Esophagus muscularis mucosa (tissue), 4 donors: ENCODE results near the gene CCDC88C.

Experiments used
- CTCF ChIP-seq, 3 experiments: fragments of 200-600 bp in 2 of 3; fragments of 450-650 bp in 1 of 3; sonication (generic) in 2 of 3; IDR thresholded peaks; one replicate each; pipeline ENCODE4 v1.5.1; 2017 to 2019; ENCODE audit warnings: antibody characterized with exemption in 3 of 3, mild to moderate bottlenecking in 2 of 3, moderate library complexity in 1 of 3
- EP300 ChIP-seq: sonication (generic); formaldehyde crosslinking; IDR thresholded peaks from one replicate; pipeline ENCODE4 v1.6.1; 2017; ENCODE audit warnings: antibody characterized with exemption
- POLR2A ChIP-seq: fragments of 450-650 bp; IDR thresholded peaks from one replicate; pipeline ENCODE4 v1.6.1; 2017; ENCODE audit warnings: antibody characterized with exemption, moderate library complexity, mild to moderate bottlenecking, low read depth

GRCh38 chr14:91302391-91302790 is 115.2 kb downstream of the CCDC88C start:
- TF ChIP-seq CTCF (IDR thresholded peaks at IDR 0.05) (no peak), POLR2A (no peak), EP300 (no peak)
